Measurements from ENCODE around the gene ARHGAP24. TPM values are rescaled to one million over a fixed set of nuclear protein-coding genes. Genes with fewer than 3 reads are reported as not detected.

The ARHGAP24 gene
- total and polyA plus RNA-seq, 12 donors: 6.7 to 35.5 (median 23.9) TPM

DNA sequence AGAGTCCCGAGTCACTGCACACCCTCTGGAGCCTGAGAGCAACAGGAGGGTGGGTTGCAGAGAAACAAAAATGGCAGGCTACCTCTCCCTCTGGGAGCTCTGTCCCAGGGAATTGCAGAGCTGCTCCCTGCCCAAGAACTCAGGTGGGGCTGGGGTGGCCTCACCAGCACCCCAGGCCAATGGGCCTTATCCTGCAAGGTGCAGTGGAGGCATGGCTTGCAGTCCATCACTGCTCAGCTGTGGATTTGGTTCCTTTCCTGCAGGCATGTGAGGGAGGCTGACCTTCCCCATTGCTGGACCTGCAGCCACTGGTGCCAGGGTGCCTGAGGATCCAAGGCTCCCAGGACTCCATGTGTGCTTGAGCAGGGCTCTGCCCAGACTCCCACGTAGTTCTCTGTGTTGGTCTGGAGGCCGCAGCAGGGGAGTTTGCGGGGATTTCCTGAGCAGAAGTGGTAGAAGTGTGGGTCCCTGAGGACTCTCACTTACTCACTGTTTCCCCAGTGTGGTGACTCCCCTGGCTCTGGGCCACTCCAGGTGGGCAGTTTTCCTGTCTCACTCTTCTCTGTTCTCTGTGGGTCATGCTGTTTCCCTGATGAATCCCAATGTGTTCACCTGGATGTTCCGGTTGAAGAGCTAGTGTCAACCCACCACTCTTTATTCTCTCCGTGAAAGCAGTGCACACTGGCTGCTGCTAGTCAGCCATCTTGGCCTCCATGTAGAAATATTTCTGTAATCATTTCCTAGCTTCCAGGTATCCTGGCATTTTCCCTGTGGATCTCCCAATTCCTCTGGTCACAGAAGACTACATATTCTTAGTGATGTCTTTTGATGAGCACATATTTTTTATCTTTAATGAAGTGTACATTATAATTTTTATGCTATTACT is 82.3 kb downstream of the ARHGAP24 start:
- Histone ChIP-seq H3K4me1 (peaks cover 0 to 19% (median 0%) of the 10 kb centered on the region in 9 donors), H3K27ac (no peak overlapping the region), H3K9me3 (peaks cover 0 to 22% (median 6%) of the 10 kb centered on the region in 11 donors), H3K36me3 (no peaks in the 10 kb centered on the region), H3K27me3 (no peaks in the 10 kb centered on the region), H3K4me3 (no peak overlapping the region)
- TF ChIP-seq, protein P1, sequence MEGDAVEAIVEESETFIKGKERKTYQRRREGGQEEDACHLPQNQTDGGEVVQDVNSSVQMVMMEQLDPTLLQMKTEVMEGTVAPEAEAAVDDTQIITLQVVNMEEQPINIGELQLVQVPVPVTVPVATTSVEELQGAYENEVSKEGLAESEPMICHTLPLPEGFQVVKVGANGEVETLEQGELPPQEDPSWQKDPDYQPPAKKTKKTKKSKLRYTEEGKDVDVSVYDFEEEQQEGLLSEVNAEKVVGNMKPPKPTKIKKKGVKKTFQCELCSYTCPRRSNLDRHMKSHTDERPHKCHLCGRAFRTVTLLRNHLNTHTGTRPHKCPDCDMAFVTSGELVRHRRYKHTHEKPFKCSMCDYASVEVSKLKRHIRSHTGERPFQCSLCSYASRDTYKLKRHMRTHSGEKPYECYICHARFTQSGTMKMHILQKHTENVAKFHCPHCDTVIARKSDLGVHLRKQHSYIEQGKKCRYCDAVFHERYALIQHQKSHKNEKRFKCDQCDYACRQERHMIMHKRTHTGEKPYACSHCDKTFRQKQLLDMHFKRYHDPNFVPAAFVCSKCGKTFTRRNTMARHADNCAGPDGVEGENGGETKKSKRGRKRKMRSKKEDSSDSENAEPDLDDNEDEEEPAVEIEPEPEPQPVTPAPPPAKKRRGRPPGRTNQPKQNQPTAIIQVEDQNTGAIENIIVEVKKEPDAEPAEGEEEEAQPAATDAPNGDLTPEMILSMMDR (IDR thresholded peaks at IDR 0.05): no peak
- WGBS, 2 donors: 69 to 87% methylated on average over 5 to 6 of the region's 6 CpGs
- intact Hi-C loops (cut with DNase I): no loop called here
- ATAC-seq (peak in 6 of 8 donors; percentile 17 to 53 (median 26)), DNase-seq (no peak)

DNA sequence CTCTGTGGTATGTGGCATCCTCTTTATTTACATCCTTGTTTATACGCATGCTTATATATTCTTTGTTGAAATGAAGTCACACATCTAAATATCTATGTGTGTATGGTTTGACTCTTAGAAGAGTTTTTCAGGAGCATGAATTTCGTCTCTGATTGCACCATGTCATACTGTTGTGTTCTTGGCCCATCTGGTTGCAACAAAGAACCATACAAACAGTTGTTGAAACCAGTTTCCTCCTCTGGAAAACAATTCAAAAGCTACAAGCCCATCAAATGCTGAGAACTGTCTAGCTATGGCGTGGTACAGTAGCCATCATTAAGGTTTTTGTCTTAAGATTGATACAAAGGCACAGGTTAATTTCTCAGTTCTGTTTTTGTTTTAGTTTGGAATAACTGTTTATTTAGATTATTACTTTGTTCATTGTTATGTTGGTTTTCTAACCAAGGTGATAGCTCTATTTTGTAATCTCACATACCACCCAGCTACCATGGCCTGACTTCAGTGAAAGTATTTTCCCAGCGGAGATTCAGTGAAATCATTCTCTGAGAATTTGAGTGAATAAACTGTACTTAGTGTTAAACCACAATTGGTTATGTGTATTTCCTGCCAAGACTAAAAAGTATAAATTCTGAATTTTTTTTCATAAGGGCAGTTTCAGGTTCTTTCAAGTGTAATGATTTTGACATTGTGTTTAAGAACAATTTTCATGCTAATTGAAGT is 91.0 kb downstream of the ARHGAP24 start:
- Histone ChIP-seq H3K27ac (no peak overlapping the region), H3K27me3 (no peaks in the 10 kb centered on the region), H3K9me3 (peaks cover 0 to 10% (median 0%) of the 10 kb centered on the region in 11 donors), H3K4me3 (no peak overlapping the region), H3K36me3 (peaks cover 0 to 6% (median 0%) of the 10 kb centered on the region in 9 donors), H3K4me1 (no peaks in the 10 kb centered on the region)
- ATAC-seq: no peak
- WGBS, 2 donors: 91 to 96% methylated on average over 4 of the region's 4 CpGs
- TF ChIP-seq, protein P1 (IDR thresholded peaks at IDR 0.05): no peak
- intact Hi-C loops (cut with DNase I): no loop called here
- no peak for DNase-seq

DNA sequence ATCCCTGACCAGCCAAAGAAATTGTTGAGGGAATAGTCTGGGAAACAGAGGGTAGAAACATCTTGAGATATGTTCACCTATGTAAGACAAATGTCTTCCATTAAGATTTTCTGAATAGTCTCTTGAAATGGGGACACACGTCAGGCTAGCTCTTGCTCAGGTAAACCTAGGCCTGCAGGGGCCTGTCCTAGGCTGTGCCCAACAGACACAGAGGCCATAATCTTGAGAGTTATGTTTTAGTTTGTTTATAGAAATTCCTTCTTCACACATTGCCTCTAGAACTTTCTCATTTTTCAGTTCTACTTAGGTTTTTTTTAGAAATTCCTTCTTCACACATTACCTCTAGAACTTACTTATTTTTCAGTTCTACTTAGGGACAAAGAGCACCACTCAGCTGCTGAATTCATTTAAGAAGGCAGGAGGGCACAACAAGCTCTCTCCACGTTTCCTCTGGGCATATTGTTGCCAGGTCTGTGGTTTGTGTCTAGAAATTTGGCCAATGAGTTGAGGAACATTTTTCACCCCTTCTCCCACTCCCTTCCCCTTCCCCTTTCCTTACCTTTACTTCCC is 94.9 kb downstream of the ARHGAP24 start:
- no peaks in the 10 kb centered on the region for H3K27me3 ChIP-seq
- WGBS, 2 donors: 85 to 90% methylated on average over 2 of the region's 2 CpGs
- no peak for DNase-seq
- TF ChIP-seq, protein P1 (IDR thresholded peaks at IDR 0.05): no peak
- H3K27ac ChIP-seq: no peak overlapping the region
- intact Hi-C loops (cut with DNase I): no loop called here
- no peak for ATAC-seq
- no peak overlapping the region for H3K4me3 ChIP-seq
- H3K9me3 ChIP-seq: no peaks in the 10 kb centered on the region
- peaks cover 0 to 17% (median 0%) of the 10 kb centered on the region in 9 donors for H3K36me3 ChIP-seq
- peaks cover 0 to 4% (median 0%) of the 10 kb centered on the region in 9 donors for H3K4me1 ChIP-seq

DNA sequence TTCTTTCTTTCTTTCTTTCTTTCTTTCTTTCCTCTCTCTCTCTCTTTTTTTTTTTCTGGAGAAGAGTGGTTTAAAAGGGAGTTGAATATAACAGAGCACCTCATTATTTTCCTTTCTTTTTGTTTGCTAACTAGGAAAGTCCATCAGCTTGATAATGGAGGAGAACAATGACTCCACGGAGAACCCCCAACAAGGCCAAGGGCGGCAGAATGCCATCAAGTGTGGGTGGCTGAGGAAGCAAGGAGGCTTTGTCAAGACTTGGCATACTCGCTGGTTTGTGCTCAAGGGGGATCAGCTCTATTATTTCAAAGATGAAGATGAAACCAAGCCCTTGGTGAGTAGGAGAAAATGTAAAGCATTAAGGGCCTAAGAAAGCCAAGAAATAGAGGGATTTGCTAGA is 95.4 kb downstream of the ARHGAP24 start:
- TF ChIP-seq, protein P1 (IDR thresholded peaks at IDR 0.05): no peak
- 83 to 85% methylated on average over 3 of the region's 3 CpGs for WGBS, 2 donors

More for the DNA sequence above, 95.4 kb downstream of the ARHGAP24 start:
- Histone ChIP-seq H3K4me1 (peaks cover 0 to 4% (median 0%) of the 10 kb centered on the region in 9 donors), H3K36me3 (peaks cover 0 to 17% (median 0%) of the 10 kb centered on the region in 9 donors), H3K27ac (peak overlapping the region in 1 of 10 donors; percentile 4), H3K27me3 (no peaks in the 10 kb centered on the region), H3K4me3 (no peak overlapping the region), H3K9me3 (no peaks in the 10 kb centered on the region)
- ATAC-seq (no peak), DNase-seq (no peak)
- intact Hi-C loops (cut with DNase I): no loop called here
